HL-60/S4 treated with phorbol 12-myristate 13-acetate at 8.2 ng/mL for 4 days and 3 days (cell line): Measurements from ENCODE around the gene STIM1.
"Not testable (repeated sequence)": the region's sequence is repeated elsewhere in the genome, so short reads cannot be mapped to it uniquely, and the experiment has no call there.

Experiments used
- in situ Hi-C: fragments of 300-500 bp; cut with MboI; formaldehyde crosslinking; loops from 2 replicates; pipeline ENCODE4 v1.15.0; 2022; ENCODE audit warnings: low sequenced_read_pairs

The STIM1 gene

DNA sequence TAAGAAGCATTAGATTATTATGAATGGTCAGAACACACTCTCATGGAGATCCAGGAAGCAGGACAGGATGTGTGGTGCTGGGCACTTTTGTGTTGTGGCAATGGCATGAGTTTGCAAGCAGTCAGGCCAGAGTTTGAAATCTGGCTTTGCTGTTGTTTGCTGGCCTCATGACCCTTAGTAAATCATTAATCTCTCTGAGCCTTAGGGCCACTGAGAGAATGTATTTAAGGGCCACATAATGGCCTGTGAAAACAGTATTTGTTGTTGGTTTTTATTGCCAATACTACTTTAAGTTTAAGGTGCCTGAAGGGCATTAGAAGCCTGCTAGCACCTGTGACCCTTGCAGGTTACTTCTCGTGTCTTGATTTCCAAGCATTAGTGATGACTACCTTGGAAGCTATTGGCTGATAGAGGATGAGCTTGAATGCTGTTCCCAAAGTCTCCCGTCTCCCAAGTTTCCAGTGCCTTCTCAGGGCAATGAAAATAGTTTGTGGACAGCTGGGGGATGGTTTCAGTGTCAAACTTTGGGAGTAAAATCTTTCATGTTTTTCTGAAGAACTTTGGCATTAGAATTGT, 24.6 kb downstream of the STIM1 start:
- in situ Hi-C loops: no loop called here

GRCh38 chr11:3880724-3881123, 25.3 kb downstream of the STIM1 start:
- in situ Hi-C loops: no loop called here

DNA sequence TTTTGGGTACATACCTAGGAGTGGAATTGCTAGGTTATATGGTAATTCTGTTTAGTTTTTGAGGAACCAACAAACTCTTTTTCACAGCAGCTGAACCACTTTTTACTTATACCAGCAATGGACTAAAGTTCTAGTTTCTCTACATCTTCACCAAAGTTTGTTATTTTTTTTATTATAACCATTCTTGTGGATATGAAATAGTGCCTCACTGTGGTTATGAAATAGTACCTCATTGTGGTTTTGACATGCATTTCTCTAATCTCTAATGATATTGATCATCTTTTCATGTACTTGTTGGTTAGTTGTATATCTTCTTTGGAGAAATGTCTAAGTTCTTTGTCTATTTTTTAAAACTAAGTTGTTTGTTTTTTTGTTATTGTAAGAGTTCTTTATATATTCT, 27.2 kb downstream of the STIM1 start:
- in situ Hi-C loops: no loop called here

- in situ Hi-C loops: no loop called here
Observed at GRCh38 chr11:3885855-3886254, 30.4 kb downstream of the STIM1 start.

DNA sequence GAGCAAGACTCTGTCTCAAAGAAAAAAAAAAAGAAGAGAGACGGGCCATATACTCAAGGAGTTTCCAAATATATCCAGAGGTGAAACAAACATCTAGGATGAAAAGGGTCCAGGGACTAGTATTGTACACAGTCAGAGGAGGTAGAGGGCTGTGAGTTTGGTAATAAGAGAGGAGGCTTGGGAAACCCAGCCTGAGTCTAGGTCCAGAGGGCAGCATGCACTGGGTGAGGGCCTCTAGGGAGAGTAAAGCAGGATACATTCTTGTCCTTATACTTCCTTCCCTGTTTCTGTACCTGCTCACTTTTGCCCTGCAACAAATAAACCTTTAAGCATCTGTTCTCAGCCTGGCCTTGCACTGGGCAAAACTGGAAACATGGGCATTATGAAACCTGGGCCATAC, 31.5 kb downstream of the STIM1 start:
- in situ Hi-C loops: no loop called here

DNA sequence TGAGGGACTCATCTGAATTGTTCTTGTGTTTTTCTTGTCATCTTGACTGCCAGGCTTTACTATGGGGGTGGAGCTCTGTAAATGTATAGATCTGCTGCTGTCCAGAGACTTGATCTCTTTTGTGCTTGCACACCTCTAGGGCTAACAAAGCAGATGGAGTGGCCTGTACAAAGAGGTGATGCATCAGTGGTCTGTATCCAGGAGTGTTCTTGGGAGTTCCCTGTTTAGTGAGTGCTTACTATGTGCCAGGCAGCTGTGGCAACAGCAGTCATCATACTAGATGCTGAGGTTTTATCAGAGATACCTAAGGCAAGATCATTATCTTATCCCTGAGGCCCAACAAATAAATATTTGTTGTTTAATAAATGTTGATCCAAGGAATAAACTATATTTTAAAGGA, 33.4 kb downstream of the STIM1 start:
- in situ Hi-C loops: no loop called here

DNA sequence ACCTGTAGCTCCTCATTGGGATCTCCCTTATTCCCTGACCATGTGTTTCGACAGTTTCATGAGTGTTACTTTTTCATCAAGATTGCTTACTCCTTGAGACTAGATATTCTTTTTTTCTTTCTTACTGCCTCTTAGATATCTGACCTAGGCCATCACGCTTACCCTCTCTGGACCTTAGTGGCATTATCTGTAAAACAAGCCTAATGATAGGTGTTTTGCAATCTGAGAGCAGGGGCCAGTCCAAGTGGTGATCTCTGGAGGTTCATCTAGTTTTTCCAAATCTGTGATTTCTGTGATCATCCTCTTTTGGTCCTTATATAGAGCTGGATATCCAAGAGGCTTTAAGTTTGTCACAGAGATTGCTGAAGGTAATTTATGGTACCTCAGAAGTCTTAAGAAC, 34.5 kb downstream of the STIM1 start:
- in situ Hi-C loops: no loop called here

DNA sequence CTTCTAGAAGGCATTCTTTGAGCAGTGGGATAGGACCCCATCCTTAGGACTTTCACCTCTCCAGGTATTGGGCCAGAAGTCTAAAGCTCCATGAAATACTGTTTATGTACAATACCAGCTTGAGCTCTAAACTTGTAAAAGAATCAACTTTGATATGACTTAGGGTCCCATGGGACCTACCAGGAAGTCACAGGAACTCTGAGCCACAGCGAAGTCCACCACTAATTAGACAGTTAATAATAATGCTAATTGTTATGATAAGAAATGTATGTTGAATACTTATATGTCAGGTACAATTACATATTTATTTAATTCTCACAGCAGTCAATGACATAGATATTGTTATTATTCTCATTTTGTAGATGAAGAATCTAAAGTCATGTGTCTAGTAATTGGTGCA, 35.3 kb downstream of the STIM1 start:
- in situ Hi-C loops: no loop called here

DNA sequence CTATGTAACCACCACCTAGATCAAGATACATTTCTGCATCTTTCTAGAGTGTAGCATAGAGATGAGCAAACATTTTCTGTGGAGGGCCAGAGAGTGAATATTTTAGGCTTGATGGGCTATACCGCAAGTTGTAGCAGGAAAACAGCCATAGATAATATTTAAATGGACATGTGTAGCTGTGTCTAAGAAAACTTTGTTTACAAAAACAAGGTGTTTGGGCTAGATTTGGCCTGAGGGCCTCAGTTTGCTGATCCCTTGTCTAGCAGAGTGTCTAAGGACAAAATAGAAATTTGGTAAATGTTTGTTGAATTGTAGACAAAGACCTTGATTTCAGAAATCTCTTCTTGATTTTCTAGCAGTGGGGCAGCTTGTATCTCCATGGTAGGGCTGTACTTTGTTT, 36.3 kb downstream of the STIM1 start:
- in situ Hi-C loops: no loop called here

- in situ Hi-C loops: no loop called here
Observed at GRCh38 chr11:3892156-3892555, 36.7 kb downstream of the STIM1 start.

DNA sequence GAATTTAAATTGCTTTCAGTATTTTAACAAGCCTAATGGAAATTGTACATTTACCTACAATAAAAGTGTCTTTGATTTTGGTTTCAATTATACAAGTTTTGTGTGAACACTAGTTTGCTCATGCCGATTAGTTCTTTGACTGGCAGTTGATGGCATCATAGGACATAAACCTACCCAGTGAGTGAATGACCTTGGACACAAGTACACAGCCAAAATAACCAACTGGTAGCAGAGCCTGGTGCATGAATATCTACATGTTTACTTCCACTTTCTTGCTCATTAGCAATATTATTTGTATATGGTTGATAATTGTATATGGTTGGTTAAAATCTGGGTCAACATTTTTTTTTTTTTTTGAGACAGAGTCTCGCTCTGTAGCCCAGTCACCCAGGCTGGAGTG, 37.8 kb downstream of the STIM1 start:
- in situ Hi-C loops: no loop called here

- in situ Hi-C loops: no loop called here
Observed at GRCh38 chr11:3894128-3894731, 38.8 kb downstream of the STIM1 start.

GRCh38 chr11:3896644-3897043, 41.2 kb downstream of the STIM1 start:
- in situ Hi-C loops: no loop called here

- in situ Hi-C loops: not testable (repeated sequence)
Observed at GRCh38 chr11:3900230-3900629, 44.8 kb downstream of the STIM1 start.

DNA sequence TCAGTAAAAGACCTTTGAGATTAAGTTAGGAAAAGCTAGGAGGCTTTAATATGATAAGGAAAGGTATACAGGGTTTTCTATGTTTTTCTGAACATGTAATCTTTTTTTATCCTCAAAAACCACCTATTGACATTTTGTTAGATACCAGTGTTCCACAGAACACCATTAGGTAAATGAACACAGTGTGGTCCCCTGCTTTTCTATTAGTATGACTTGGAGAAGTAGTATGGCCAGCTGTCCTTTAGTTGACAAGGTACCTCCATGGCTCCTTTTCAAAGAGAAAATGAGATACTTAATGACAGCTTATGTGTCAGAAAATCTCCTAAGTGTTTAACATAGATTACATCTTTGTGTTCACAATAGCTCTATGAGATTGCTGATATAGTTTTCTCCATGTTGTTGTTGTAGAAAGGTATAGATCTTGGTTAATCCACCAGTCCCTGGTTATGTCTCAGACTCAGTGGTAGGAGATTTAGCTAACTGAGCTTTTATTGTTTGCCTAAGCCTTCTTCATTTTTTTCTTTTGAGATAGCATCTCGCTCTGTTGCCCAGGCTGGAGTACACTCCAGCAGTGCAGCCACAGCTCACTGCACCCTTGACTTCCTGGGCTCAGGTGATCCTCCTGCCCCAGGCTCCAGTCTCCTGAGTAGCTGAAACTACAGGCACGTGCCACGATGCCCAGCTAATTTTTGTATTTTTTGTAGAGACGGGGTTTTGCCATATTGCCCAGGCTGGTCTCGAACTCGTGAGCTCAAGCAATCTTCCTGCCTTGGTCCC, 46.0 kb downstream of the STIM1 start:
- in situ Hi-C loops: no loop called here

GRCh38 chr11:3902441-3902840, 47.0 kb downstream of the STIM1 start:
- in situ Hi-C loops: no loop called here

GRCh38 chr11:3903207-3903896, 47.9 kb downstream of the STIM1 start:
- in situ Hi-C loops: no loop called here

DNA sequence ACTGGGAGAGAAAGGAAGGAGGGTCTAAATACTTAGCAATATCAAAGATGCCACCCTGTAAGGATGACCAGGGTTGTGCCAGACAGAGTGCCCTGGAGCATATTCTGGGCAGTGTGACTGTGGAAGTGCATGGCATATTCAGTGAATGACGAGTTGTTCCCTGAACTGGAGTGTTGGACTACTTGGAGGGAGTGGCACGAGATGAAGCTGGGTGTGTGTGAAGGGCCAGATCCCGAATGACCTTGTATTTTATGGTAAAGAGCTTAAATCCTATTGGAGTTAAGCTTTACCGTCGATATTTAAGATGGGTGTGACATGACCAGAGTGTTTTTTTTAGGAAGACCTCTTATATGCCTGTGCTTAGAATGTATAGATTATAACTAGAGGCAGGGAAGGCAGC, 48.8 kb downstream of the STIM1 start:
- in situ Hi-C loops: no loop called here

GRCh38 chr11:3905080-3905953, 49.9 kb downstream of the STIM1 start:
- in situ Hi-C loops: no loop called here

GRCh38 chr11:3906166-3906565, 50.7 kb downstream of the STIM1 start:
- in situ Hi-C loops: no loop called here

DNA sequence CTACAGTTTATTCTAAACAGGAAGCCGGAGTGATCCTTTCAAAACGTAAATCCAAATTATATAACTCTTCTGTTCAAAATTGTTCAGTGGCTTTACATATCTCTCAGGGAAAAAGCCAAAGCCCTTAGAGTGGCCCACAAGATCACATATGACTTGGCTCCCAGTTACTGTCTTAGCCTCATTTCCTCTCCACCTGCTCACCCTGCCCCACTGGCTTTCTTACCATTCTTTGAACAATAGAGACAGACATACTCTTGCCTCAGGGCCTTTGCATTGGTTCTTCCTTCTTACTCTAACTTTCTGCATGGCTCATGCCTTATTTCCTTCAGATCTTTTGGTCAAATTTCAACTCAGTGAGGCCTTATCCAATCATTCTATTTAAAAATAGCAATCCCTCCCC, 52.1 kb downstream of the STIM1 start:
- in situ Hi-C loops: no loop called here
